ENCODE data around the gene EPS15. TPM values are rescaled to one million over a fixed set of nuclear protein-coding genes. Genes with fewer than 3 reads are reported as not detected.

The EPS15 gene
- total and polyA plus RNA-seq, 2 of the 8 experiments (the other 6 are each of a cell fraction or from before 2014, with no cell fraction given): 15.9 to 57.2 TPM

DNA sequence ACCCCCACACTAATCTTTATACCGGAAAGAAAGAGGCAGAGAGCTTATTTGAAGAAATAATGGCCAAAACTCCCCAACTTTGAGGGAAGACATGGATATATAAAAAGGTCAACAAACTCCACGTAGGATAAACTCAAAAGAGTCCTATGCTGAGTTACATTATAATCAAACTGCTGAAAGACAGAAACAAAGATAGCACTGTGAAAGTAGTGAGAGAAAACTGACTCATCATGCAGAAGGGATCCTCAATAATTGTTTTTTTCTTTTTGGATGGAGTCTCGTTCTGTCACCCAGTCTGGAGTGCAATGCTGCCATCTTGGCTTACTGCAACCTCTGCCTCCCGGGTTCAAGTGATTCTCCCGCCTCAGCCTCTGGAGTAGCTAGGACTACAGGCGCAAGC lies 140.2 kb downstream of the EPS15 start (continued):
- TF ChIP-seq POLR2A (IDR thresholded peaks at IDR 0.05; ENCODE audit: control extremely low read depth in 1 of 2, low read depth in 2 of 2, low read length in 2 of 2) (no peak), SAP30 (IDR thresholded peaks at IDR 0.05; ENCODE audit: insufficient read depth, insufficient replicate concordance, low read length) (no peak), TBP (IDR thresholded peaks at IDR 0.05; ENCODE audit: low read depth, low read length) (no peak), CTBP2 (IDR thresholded peaks at IDR 0.05; ENCODE audit: borderline replicate concordance, insufficient read depth, insufficient read length, low read length) (no peak), GTF2F1 (IDR thresholded peaks at IDR 0.05; ENCODE audit: borderline replicate concordance, low read depth, low read length) (no peak), CHD1 (IDR thresholded peaks at IDR 0.05; ENCODE audit: low read depth, low read length) (no peak)

Data from H1 (cell line).